A172 (cell line): ENCODE results near the gene ISG20L2. TPM values are rescaled to one million over a fixed set of nuclear protein-coding genes. Genes with fewer than 3 reads are reported as not detected.
"Not testable (repeated sequence)": the region's sequence is repeated elsewhere in the genome, so short reads cannot be mapped to it uniquely, and the experiment has no call there.

Experiments
- DNase-seq: peaks from one replicate; pipeline ENCODE4 v3.0.0-alpha.2; 2015; ENCODE audit warnings: low spot score
- total RNA-seq: library from RNA; depleted of rRNA; stranded (reverse); fragments of >200 nt; shearing (Covaris generic); gene quantifications from 2 replicates; pipeline ENCODE4 v1.2.3, GENCODE V29; 2014; rRNA removed

ISG20L2 gene
- 18.9 and 25.6 TPM in 2 replicates for total RNA-seq

- DNase-seq, result peak; percentile 99
Measured at GRCh38 chr1:156728599-156729462, at the start of gene ISG20L2. Gene ISG20L2 (minus strand): TSS chr1:156728766. CDS start chr1:156727652, 1,114 bp downstream.

- DNase-seq, result no peak
Measured at GRCh38 chr1:156777573-156777972, 49.0 kb upstream of the ISG20L2 start.

- no peak for DNase-seq
Measured at GRCh38 chr1:156776942-156777341, 48.4 kb upstream of the ISG20L2 start.

GRCh38 chr1:156775799-156776198 is 47.2 kb upstream of the ISG20L2 start:
- DNase-seq, result no peak

- DNase-seq, result no peak
Measured at GRCh38 chr1:156773607-156774006, 45.0 kb upstream of the ISG20L2 start.

GRCh38 chr1:156772728-156773497 is 44.3 kb upstream of the ISG20L2 start:
- DNase-seq, result no peak

- no peak for DNase-seq
Measured at GRCh38 chr1:156772222-156772621, 43.7 kb upstream of the ISG20L2 start.

- no peak for DNase-seq
Measured at GRCh38 chr1:156768610-156769295, 40.2 kb upstream of the ISG20L2 start.

GRCh38 chr1:156767879-156768604 is 39.5 kb upstream of the ISG20L2 start:
- no peak for DNase-seq

GRCh38 chr1:156767101-156767878 is 38.7 kb upstream of the ISG20L2 start, which contains the start of gene PRCC:
Gene PRCC (plus strand): TSS chr1:156767535. CDS start chr1:156767772, 237 bp downstream.
- DNase-seq, result peak; percentile 99

GRCh38 chr1:156766298-156767100 is 37.9 kb upstream of the ISG20L2 start:
- DNase-seq, result no peak

- no peak for DNase-seq
Measured at GRCh38 chr1:156765666-156766065, 37.1 kb upstream of the ISG20L2 start.

GRCh38 chr1:156765136-156765535 is 36.6 kb upstream of the ISG20L2 start:
- not testable (repeated sequence) for DNase-seq

GRCh38 chr1:156760796-156761104 is 32.2 kb upstream of the ISG20L2 start:
- no peak for DNase-seq

GRCh38 chr1:156760092-156760795 is 31.7 kb upstream of the ISG20L2 start:
- DNase-seq, result no peak

- not testable (repeated sequence) for DNase-seq
Measured at GRCh38 chr1:156757572-156758253, 29.1 kb upstream of the ISG20L2 start.

- DNase-seq, result no peak
Measured at GRCh38 chr1:156756355-156756754, 27.8 kb upstream of the ISG20L2 start.

GRCh38 chr1:156755527-156755950 is 27.0 kb upstream of the ISG20L2 start:
- no peak for DNase-seq

GRCh38 chr1:156754219-156754618 is 25.7 kb upstream of the ISG20L2 start:
- DNase-seq, result no peak
